MG63 (cell line): Measurements from ENCODE around the gene RNF135. TPM values are rescaled to one million over a fixed set of nuclear protein-coding genes. Genes with fewer than 3 reads are reported as not detected.
"Not testable (repeated sequence)": the region's sequence is repeated elsewhere in the genome, so short reads cannot be mapped to it uniquely, and the experiment has no call there.

Experiments
- DNase-seq: peaks from one replicate; pipeline ENCODE4 v3.0.0-alpha.2; 2020
- H3K27me3 ChIP-seq: fragments of 250-450 bp; sonication (Bioruptor Pico); 2 replicates; pipeline ENCODE4 v1.5.1; 2020; ENCODE audit warnings: mild to moderate bottlenecking, moderate library complexity
- H3K36me3 ChIP-seq: fragments of 250-450 bp; sonication (Bioruptor Pico); 2 replicates; pipeline ENCODE4 v1.5.1; 2020; ENCODE audit warnings: mild to moderate bottlenecking, moderate library complexity
- H3K4me3 ChIP-seq: fragments of 250-450 bp; sonication (Bioruptor Pico); 2 replicates; pipeline ENCODE4 v1.5.1; 2020; ENCODE audit warnings: mild to moderate bottlenecking, moderate library complexity
- H3K9me3 ChIP-seq: fragments of 250-450 bp; sonication (Bioruptor Pico); 2 replicates; pipeline ENCODE4 v1.5.1; 2020; ENCODE audit warnings: mild to moderate bottlenecking, moderate library complexity
- total RNA-seq: library from RNA; depleted of rRNA; stranded (reverse); fragments of >200 nt; shearing (Covaris generic); gene quantifications from 2 replicates; pipeline ENCODE4 v1.2.3, GENCODE V29; 2014; ENCODE audit warnings: low replicate concordance

The RNF135 gene
- total RNA-seq, 1 experiment from 2014 or later: 20.2 TPM

DNA sequence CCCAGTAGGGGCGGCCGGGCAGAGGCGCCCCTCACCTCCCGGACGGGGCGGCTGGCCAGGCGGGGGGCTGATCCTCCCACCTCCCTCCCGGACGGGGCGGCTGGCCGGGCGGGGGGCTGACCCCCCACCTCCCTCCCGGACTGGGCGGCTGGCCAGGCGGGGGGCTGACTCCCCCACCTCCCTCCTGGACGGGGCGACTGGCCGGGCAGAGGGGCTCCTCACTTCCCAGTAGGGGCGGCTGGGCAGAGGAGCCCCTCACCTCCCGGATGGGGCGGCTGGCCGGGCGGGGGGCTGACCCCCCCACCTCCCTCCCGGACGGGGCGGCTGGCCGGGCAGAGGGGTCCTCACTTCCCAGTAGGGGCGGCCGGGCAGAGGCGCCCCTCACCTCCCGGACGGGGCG is 9.1 kb downstream of the RNF135 start:
- not testable (repeated sequence) for H3K4me3 ChIP-seq, DNase-seq, H3K9me3 ChIP-seq, H3K27me3 ChIP-seq
- peaks cover 15% of the 10 kb centered on the region for H3K36me3 ChIP-seq

DNA sequence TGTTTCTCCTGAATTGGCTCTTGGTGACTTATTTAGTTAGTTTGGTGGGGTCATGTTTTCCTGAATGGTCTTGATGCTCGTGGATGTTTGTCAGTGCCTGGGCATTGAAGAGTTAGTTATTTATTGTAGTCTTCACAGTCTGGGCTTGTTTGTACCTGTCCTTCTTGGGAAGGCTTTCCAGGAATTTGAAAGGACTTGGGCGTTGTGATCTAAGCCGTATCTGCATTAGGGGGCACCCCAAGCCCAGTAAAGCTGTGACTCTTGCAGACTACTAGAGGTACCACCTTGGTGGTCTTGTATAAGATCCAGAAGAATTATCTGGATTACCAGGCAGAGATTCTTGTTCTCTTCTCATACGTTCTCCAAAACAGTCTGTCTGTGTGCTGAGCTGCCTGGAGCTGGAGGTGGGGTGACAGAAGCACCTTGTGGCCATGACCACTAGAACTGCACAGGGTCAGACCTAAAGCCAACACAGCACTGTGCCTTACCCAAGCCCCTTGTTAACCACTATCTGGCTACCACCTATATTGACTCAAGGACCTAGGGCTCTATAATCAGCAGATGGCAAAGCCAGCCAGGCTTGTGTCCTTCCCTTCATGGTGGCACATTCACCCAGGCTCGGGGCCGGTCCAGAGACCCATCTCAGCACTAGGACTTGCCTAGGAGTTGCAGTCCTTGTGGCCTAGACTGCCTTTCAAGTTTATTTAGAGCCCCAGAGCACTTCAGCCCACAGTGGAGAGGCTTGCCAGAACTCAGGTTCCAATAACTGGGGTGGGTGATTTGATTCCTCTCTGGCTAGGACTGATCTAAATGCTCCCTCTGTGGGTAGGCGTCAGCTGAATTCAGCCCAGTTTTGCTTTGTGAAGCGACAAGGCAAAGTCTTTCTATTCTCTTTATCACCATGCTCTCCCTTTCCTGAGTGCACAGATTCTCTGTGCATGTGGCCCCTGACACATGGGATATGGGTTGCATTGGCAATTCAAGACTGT is 11.0 kb downstream of the RNF135 start:
- Histone ChIP-seq H3K9me3 (no peaks in the 10 kb centered on the region), H3K36me3 (peaks cover 10% of the 10 kb centered on the region), H3K27me3 (no peaks in the 10 kb centered on the region), H3K4me3 (no peak overlapping the region)
- DNase-seq: no peak

DNA sequence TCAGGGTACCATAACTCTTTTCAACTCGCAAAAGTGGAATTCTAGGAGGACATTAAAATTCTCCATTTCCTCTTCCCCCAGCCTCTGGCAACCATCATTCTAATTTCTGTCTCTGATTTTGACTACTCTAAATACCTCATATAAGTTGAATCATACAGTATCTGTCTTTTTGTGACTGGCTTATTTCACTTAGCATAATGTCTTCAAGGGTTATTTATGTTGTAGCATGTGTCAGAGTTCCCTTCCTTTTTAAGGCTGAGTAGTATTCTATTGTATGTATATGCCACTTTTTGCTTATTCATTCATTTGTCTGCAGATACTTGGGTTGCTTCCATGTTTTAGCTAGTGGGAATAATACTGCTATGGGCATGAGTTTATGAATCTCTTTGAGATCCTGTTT is 12.0 kb downstream of the RNF135 start:
- Histone ChIP-seq H3K9me3 (no peaks in the 10 kb centered on the region), H3K4me3 (no peak overlapping the region), H3K27me3 (no peaks in the 10 kb centered on the region), H3K36me3 (peaks cover 10% of the 10 kb centered on the region)
- DNase-seq: no peak

DNA sequence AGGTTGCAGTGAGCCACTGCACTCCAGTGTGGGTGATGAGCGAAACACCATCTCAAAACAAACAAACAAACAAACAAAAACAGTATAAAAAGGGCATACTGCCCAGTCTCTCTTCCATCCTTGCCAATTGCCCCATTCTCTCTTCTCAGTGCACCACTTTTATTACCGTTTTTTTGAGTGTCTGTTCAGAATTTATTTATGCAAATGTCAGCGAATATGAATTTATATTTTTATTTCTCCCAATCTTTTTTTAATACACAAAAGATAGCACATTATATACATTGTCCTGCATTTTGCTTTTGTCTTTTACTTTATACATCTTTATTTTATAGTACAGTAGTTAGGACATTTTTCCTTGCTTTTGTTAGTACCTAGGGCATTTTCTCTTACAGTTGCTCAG is 19.6 kb downstream of the RNF135 start:
- DNase-seq: no peak
- H3K36me3 ChIP-seq: peaks cover 29% of the 10 kb centered on the region
- no peaks in the 10 kb centered on the region for H3K9me3 ChIP-seq
- H3K27me3 ChIP-seq: no peaks in the 10 kb centered on the region
- H3K4me3 ChIP-seq: no peak overlapping the region

DNA sequence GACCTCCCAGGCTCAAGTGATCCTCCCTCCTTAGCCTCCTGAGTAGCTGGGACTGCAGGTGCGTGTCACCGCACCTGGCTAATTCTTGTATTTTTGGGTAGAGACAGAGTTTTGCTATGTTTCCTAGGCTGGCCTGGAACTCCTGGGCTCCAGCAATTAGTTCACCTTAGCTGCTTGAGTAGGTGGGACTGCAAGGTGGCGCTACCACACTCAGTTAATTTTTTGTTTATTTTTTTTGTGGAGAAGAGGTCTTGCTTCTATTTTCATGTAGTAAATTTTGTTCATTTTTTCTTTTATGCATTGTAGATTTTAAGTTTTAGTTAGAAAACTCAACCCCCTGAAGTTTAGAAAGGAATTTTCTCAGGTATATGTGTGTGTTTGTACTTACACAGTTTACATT is 21.7 kb downstream of the RNF135 start:
- H3K36me3 ChIP-seq: peaks cover 40% of the 10 kb centered on the region
- DNase-seq: no peak
- H3K27me3 ChIP-seq: no peaks in the 10 kb centered on the region
- no peak overlapping the region for H3K4me3 ChIP-seq
- no peaks in the 10 kb centered on the region for H3K9me3 ChIP-seq

DNA sequence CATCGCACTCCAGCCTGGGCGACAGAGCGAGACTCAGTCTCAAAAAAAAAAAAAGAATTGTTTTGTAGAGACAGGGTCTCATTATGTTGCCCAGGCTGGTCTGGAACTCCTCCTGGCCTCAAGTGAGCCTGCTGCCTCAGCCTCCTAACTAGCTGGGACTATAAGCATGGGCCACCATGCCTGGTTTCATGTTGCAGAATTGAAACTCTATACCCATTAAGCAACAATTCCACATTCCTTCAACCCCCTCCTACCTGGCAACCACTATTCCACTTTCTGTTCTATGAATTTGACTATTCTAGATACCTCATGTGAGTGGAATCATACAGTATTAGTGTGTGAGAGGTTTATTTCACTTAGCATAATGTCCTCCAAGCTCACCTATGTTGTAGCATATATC is 24.5 kb downstream of the RNF135 start:
- Histone ChIP-seq H3K36me3 (peaks cover 60% of the 10 kb centered on the region), H3K4me3 (no peak overlapping the region), H3K9me3 (no peaks in the 10 kb centered on the region), H3K27me3 (no peaks in the 10 kb centered on the region)
- no peak for DNase-seq

DNA sequence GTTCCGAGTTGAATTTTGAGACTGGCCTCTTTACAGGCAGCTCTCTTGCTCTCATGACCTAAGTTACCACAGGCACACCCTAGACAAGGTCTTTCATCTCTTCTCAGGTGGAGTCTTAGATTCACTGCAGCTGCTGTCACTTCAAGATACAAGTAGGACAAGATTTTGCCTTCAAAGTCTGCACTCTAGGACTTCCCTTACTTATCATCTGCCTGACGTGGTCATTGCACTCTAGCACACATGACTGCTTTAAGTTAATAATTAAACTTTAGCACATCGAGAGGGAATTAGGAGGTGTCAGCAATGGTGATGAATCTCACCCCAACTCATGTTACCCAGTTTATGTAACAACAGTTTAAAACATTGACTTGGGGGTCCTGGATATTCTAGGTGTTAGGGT is 25.6 kb downstream of the RNF135 start:
- Histone ChIP-seq H3K27me3 (no peaks in the 10 kb centered on the region), H3K9me3 (no peaks in the 10 kb centered on the region), H3K4me3 (no peak overlapping the region), H3K36me3 (peaks cover 58% of the 10 kb centered on the region)
- no peak for DNase-seq

DNA sequence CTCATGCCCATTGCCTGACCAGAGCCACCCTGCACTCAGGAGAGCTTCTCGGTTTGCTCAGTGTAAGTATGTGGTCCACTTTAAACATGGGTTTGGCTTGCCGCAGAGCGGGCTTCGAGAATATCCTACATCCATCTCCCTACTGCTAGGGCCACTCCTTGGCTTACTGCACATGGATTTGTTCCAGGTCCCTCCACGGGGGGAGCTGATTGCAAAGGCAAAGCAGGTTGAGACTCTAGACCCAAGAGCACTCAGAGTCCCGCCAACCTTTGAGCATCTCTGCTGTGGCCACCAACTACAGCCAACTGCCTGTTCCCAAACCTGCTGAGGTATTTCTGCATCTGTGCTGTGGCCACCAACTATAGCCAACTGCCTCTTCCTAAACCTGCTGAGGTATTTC is 26.4 kb downstream of the RNF135 start:
- Histone ChIP-seq H3K27me3 (no peaks in the 10 kb centered on the region), H3K36me3 (peaks cover 63% of the 10 kb centered on the region), H3K9me3 (no peaks in the 10 kb centered on the region), H3K4me3 (no peak overlapping the region)
- no peak for DNase-seq

DNA sequence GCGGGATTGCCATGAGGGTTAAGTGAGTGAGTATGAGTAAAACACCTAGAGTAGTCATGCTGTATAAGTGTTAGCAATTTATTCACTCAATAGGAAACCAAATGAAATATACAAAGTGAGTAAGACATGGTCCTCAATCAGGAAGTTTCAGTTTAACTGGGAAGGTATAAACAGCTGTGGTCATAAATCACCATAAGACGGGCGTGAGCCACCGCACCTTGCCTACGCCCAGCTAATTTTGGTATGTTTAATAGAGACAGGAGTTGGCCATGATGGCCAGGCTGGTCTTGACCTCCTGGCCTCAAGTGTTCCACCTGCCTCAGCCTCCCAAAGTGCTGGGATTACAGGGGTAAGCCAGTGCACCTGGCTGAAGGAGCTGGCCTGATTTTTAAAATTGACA is 27.0 kb downstream of the RNF135 start:
- Histone ChIP-seq H3K27me3 (no peaks in the 10 kb centered on the region), H3K4me3 (no peak overlapping the region), H3K9me3 (no peaks in the 10 kb centered on the region), H3K36me3 (peaks cover 66% of the 10 kb centered on the region)
- no peak for DNase-seq

DNA sequence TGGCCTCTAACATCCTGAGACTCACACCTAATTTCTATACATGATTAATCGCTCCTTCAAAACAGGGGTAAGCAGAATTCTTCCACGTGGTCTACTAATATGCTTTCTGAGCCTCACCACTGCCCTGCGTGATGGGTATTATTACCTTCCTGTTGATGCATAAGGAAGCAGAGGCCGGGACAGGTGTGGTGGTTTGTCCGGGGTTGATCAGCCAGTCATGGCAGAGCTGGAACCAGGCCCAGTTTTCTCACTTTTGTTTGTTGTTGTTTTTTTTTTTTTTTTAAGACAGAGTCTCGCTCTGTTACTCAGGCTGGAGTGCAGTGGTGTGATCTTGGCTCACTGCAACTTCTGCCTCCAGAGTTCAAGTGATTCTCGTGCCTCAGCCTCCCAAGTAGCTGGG is 31.2 kb downstream of the RNF135 start:
- no peak for DNase-seq
- Histone ChIP-seq H3K36me3 (peaks cover 61% of the 10 kb centered on the region), H3K4me3 (no peak overlapping the region), H3K27me3 (no peaks in the 10 kb centered on the region), H3K9me3 (no peaks in the 10 kb centered on the region)

DNA sequence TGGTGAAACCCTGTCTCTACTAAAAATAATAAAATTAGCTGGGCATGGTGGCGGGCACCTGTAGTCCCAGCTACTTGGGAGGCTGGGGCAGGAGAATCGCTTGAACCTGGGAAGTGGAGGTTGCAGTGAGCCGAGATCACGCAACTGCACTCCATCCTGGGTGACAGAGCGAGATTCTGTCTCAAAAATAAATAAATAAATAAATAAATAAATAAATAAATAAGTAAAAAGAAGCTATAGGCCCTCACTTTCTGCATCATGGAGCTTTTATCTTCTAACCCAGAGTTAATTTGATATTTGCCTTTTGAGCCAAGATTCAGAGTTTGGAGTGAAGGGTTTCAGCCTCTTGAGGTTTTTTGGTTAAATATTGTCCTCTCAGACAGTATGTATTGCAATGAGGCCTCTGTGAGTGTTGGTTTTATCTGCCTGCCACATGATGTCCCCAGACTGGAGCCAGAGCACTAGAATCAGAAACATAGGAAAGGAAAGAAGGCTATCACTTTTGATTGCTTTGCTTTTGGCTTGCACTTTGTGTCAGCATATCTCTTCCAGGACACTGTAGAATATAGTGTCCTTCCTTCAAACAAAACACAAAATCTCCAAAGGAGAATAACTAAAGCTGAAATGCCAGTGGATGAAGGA is 32.5 kb downstream of the RNF135 start:
- peaks cover 60% of the 10 kb centered on the region for H3K36me3 ChIP-seq
- H3K9me3 ChIP-seq: no peaks in the 10 kb centered on the region
- H3K4me3 ChIP-seq: no peak overlapping the region
- DNase-seq: no peak
- no peaks in the 10 kb centered on the region for H3K27me3 ChIP-seq

DNA sequence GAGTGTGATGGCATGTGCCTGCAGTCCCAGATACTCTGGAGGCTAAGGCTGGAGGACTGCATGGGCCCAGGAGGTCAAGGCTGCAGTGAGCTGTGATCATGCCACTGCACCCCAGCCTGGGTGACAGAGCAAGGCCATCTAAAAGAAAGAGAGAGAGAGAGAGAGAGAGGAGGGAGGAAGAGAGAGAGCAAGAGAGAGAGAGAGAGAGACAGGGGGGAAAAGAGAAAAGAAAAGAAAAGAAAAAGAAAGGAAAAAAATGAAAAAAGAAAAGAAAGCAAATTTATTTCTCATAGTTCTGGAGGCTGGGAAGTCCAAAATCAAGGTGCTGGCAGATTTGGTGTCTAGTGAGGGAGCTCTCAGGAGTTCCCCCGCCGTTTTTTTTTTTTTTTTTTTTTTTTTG is 33.3 kb downstream of the RNF135 start:
- H3K36me3 ChIP-seq: peaks cover 54% of the 10 kb centered on the region
- DNase-seq: no peak
- no peaks in the 10 kb centered on the region for H3K9me3 ChIP-seq
- no peaks in the 10 kb centered on the region for H3K27me3 ChIP-seq
- no peak overlapping the region for H3K4me3 ChIP-seq

DNA sequence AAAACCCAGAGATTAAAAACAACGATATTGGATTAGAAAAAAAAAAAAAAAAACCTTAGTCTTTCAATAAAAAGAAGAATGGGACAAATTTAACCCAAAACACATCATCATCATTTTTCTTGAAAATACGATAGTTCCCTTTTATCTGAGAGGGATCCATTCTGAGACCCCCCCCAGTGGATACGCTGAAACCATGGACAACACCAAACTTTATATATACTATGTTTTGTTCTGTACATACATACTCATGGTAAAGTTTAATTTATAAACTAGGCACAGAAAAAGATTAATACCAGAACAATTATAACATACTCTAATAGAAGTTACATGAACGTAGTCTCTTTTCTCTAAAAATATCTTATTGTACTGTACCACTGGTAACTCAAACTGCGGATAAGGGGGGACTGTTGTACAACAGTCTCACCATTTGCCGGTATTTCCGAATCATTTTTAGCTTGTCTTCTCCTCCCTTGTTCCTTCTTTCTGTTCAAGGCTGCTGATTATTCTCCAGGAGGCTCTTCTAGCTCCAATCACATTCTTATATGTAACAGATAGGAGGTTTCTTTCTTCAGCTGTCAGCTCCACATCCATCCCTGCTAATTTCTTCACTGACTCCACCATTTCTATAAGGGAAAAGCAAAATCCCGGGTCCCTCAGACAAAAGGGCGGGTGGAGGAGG is 37.0 kb downstream of the RNF135 start:
- H3K4me3 ChIP-seq: peak overlapping the region; percentile 46
- DNase-seq: no peak
- H3K27me3 ChIP-seq: no peaks in the 10 kb centered on the region
- no peaks in the 10 kb centered on the region for H3K9me3 ChIP-seq
- peaks cover 30% of the 10 kb centered on the region for H3K36me3 ChIP-seq

DNA sequence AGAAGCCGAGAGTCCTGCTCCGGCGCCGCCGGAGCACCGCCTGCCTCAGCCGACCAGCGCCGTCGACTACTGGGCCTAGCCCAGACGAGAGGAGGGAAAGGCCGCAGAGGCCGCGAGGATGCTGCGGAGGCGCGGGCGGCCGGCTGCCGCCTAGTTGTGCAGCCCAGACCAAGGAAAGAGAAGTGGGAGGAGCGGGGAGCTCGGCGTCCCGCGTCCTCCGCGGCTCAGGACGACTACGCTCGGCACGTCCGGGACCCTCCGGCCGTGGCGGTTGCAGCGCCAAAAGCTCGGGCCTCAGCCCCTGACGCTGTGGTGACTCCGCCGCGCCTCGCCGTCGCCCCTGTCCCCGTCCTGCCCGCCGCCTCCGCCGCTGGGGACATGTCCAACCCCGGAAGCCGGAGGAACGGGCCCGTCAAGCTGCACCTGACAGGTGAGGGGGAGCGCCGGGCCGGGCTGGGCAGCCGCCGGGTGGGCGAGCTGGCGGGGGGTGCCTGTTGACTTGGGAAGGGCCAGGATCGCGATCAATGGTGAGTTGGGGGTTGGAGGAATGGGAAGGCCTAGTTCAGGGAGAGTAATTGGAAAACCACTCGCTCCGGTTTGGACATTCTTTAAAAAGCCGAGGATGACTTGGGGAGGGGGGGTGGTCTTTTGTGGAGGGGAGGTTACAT is 37.7 kb downstream of the RNF135 start:
- peaks cover 24% of the 10 kb centered on the region for H3K36me3 ChIP-seq
- peak overlapping the region; percentile 46 for H3K4me3 ChIP-seq
- peak; percentile 58 for DNase-seq
- no peaks in the 10 kb centered on the region for H3K27me3 ChIP-seq
- H3K9me3 ChIP-seq: no peaks in the 10 kb centered on the region

DNA sequence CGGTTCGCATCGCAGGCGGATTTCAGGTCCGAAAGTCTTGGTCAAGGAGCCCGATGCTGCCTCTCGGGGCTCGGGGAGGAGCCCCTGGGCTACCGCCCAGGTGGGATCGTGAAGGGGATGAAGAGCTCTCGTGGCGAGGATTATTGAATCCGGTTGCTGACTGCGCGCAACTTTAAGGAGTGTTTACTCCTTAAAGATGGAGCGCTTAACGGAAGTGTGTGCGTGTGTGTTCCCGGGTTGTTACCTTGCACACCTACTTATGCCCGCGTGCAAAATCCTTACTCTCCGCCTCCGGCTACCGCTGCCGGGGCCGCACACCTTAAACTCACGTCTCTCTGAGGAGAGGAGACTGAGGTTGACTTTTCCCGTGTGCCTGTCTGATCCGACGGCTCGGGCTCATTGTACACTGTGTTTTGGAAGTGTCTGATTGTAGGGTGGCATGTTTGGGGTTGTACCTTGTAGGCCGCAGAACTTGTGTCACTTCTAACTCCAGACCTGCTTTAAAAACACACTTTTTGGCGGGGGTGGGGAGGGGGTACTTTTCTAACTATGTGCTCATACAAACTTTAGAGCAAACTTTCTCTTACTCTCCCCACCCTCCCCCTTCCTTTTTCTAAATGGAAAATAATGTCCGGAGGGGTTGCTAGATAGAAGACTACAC is 38.3 kb downstream of the RNF135 start:
- not testable (repeated sequence) for DNase-seq, H3K9me3 ChIP-seq, H3K27me3 ChIP-seq
- peak overlapping the region; percentile 46 for H3K4me3 ChIP-seq
- peaks cover 17% of the 10 kb centered on the region for H3K36me3 ChIP-seq

DNA sequence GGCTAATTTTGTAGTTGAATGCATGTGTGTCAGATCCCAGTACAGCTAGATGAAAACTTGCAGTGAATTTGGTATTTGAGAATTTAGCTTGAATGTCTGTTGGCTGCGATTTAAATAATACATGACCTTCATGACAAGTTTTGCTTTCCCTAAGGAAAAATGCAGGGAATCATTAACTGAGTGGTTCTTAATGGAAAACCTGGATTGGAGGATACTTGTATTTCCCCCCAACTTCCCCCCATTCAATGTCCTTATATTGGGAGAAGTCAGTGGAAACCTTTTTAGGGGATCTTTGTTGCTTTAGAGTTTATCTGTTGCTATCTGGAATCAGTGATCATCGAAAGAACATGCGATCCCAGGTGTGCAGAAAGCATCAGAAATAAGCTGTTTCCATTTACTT is 39.2 kb downstream of the RNF135 start:
- H3K9me3 ChIP-seq, DNase-seq, H3K27me3 ChIP-seq, H3K4me3 ChIP-seq: not testable (repeated sequence)
- peaks cover 12% of the 10 kb centered on the region for H3K36me3 ChIP-seq
